ENCODE data around the gene ANKRD33B.
A peak's percentile ranks its signal among the peaks of the same experiment; 100 is the strongest.

ANKRD33B gene

DNA sequence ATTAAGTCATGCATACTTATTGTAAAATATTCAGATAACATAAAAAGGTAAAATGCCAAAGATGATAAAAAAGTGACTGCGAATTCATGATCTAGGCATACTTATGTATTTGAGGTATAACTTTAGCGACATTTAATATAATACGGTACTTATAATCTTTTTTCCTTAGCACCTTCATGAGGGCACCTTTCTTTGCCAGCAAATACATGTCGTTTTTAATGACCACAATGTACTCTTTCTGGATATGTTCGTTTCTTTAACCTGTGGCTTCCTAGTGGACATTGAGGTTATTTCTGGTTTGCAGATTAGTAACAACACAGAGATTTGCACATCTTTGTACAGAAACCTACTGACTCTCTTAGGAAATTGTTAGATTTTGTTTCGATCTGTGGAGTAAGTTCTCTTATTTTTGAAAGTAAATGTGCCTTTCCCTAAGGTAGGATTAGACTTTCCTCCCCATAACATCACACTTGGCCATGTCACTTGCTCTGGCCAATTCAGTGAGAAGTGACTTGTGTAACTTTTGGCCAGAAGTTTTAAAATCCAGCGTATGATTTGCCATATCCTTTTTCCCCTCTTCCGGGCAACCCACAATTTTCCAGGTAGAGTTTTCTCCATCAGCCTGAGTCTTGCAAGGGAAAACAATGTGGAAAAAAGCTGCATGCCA lies 24.4 kb downstream of the ANKRD33B start:
- ChIA-PET POLR2A (no interaction called here), CTCF (interaction anchor here (0.9 to 1.3 kb wide), 4 partner anchors 17 to 39 kb away, joined by 3 to 4 read pairs (median 4); no protein-coding TSS in a partner anchor)
- DNase-seq (ENCODE audit: extremely low spot score), result no peak
- TF ChIP-seq, protein P1, sequence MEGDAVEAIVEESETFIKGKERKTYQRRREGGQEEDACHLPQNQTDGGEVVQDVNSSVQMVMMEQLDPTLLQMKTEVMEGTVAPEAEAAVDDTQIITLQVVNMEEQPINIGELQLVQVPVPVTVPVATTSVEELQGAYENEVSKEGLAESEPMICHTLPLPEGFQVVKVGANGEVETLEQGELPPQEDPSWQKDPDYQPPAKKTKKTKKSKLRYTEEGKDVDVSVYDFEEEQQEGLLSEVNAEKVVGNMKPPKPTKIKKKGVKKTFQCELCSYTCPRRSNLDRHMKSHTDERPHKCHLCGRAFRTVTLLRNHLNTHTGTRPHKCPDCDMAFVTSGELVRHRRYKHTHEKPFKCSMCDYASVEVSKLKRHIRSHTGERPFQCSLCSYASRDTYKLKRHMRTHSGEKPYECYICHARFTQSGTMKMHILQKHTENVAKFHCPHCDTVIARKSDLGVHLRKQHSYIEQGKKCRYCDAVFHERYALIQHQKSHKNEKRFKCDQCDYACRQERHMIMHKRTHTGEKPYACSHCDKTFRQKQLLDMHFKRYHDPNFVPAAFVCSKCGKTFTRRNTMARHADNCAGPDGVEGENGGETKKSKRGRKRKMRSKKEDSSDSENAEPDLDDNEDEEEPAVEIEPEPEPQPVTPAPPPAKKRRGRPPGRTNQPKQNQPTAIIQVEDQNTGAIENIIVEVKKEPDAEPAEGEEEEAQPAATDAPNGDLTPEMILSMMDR (IDR thresholded peaks at IDR 0.05; ENCODE audit: control extremely low read depth, extremely low read depth, low read depth, missing control alignments), result no peak

DNA sequence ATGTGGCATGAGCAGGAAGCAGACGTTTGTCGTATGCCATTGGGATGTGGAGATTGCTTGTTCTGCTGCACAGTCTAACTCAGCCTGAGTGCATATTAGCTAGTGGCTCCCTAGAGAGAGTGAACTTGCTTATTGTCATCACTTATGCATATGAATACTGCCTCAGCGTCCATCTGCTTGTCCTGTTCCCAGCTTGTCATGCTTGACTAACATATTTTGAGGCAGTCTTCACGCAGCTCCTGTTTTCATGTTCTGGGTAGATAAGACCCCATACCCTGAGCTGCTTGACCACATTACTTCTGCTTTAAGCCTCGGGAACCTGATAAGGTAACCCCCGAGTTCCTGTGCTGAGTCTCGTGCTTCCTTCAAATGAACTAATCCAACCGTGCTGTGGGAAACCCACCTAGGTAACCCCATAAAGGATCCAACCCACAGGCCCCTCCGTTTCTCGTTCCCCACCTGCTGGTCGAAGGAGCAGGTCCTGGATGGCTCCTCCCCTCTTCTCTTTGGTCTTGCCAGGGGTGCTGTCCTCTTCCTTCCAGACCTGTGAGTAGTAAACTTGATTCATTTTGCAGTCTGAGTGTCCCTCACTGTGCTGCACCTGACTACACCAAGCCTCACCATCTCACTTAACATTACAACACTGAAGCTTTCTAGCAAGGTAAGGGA lies 25.0 kb downstream of the ANKRD33B start:
- TF ChIP-seq, protein P1 (IDR thresholded peaks at IDR 0.05; ENCODE audit: control extremely low read depth, extremely low read depth, low read depth, missing control alignments), result no peak
- ChIA-PET POLR2A (no interaction called here), CTCF (interaction anchor here (0.7 to 1.2 kb wide), 4 partner anchors 11 to 38 kb away, joined by 3 to 4 read pairs (median 4); no protein-coding TSS in a partner anchor)
- no peak for DNase-seq (ENCODE audit: extremely low spot score)

DNA sequence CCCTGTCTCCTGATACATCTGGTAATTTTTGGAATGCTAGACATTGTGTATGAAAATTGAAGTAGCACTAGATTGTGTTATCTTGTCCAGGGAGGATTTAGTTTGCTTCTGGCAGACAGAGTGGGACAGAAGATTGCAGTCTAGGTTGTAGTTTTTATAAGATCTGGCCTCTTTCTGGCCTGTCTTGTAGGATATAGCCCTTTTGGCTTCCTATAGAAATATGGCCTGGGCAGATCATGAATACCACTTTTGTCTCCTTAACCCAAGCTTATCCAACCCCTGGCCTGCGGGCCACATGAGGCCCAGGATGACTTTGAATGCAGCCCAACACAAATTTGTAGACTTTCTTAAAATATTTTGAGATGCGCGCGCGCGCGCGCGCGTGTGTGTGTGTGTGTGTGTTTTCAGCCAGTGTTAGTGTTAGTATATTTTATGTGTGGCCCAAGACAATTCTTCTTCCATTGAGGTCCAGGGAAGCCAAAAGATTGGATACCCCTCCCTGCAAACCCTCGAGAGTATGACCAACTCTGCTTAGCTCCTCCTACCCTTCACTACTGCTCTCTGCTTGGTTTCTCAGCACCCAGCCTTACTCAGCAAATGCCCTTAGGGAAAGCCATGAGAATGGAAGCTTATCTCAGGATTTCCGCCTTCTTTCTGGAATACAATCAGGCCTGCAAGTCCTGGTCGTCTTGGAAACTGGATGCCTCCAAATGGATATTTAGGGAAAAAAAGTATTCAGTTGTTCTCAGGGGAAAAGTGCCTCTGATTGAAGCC lies 26.5 kb downstream of the ANKRD33B start:
- ChIA-PET POLR2A (interaction anchor here (0.9 kb wide), 1 partner anchor 15 kb away, joined by 3 read pairs; no protein-coding TSS in a partner anchor), CTCF (interaction anchor here (0.7 to 2.4 kb wide), 4 partner anchors 11 to 37 kb away, joined by 3 to 12 read pairs (median 3); no protein-coding TSS in a partner anchor)
- DNase-seq (ENCODE audit: extremely low spot score), result no peak
- TF ChIP-seq, protein P1 (IDR thresholded peaks at IDR 0.05; ENCODE audit: control extremely low read depth, extremely low read depth, low read depth, missing control alignments), result no peak

DNA sequence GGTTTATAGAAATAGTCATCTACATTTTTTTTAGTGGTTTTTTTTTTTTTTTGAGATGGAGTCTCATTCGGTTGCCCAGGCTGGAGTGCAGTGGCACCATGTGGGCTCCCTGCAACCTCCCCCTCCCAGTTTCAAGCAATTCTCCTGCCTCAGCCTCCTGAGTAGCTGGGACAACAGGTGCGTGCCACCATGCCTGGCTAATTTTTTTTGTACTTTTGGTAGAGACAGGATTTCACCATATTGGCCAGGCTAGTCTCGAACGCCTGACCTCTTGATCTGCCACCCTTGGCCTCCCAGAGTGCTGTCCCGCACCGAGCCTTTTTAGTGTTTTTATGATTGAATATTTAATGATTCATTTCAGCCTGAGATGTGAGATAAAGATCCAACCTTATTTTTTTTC lies 27.3 kb downstream of the ANKRD33B start:
- CTCF ChIA-PET, result interaction anchor here (0.9 to 4.0 kb wide), 4 partner anchors 10 to 36 kb away, joined by 3 to 22 read pairs (median 15); no protein-coding TSS in a partner anchor
- TF ChIP-seq, protein P1 (IDR thresholded peaks at IDR 0.05; ENCODE audit: control extremely low read depth, extremely low read depth, low read depth, missing control alignments), result no peak
- POLR2A ChIA-PET, result interaction anchor here (0.9 kb wide), 1 partner anchor 16 kb away, joined by 3 read pairs; no protein-coding TSS in a partner anchor

DNA sequence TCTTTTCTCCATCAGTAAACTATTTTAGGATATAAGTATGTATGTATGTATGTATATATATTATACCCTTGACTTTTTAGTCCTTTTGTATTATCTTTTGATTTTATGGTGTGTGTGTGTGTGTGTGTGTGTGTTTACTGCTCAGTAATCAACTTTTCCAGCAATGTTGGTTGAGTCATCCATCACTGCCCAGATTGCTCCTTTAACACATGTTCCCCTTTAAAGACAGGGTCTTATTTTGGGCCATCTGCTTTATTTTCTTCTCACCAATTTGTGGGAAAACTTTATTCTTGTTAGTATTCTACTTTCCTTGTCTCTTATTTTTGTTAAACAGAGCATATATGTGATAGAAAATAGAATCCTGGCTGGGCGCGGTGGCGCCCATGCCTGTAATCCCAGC lies 28.1 kb downstream of the ANKRD33B start:
- ChIA-PET POLR2A (interaction anchor here (1.5 kb wide), 1 partner anchor 16 kb away, joined by 5 read pairs; no protein-coding TSS in a partner anchor), CTCF (interaction anchor here (1.2 to 4.0 kb wide), 11 partner anchors 9 to 139 kb away, joined by 3 to 32 read pairs (median 8); no protein-coding TSS in a partner anchor)
- DNase-seq (ENCODE audit: extremely low spot score), result no peak
- TF ChIP-seq, protein P1 (IDR thresholded peaks at IDR 0.05; ENCODE audit: control extremely low read depth, extremely low read depth, low read depth, missing control alignments), result no peak

More for the DNA sequence above, 27.3 kb downstream of the ANKRD33B start:
- no peak for DNase-seq (ENCODE audit: extremely low spot score)

DNA sequence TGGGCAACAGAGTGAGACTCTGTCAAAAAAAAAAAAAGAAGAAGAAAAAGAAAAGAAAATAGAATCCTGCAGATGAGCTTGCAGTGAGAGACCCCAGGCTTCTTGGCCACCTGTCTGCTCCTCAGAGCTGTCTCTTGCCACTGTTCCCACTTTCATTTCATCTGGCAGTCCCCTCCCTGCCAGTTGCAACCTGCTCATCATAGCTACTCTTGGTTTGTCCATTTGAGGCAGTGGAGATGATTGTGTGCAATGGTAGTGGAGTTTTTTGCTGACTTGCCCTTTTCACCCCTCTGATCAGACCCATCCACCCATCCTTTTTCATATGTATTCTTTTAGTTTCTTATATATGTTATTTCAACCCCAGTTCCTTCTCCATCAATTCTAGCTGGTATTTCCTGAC lies 28.7 kb downstream of the ANKRD33B start:
- TF ChIP-seq, protein P1 (IDR thresholded peaks at IDR 0.05; ENCODE audit: control extremely low read depth, extremely low read depth, low read depth, missing control alignments), result no peak
- POLR2A ChIA-PET, result interaction anchor here (0.6 to 1.5 kb wide), 6 partner anchors 8 to 328 kb away, joined by 3 to 5 read pairs (median 4); no protein-coding TSS in a partner anchor
- peak; percentile 62 for DNase-seq (ENCODE audit: extremely low spot score)
- CTCF ChIA-PET, result interaction anchor here (1.1 to 4.0 kb wide), 15 partner anchors 9 to 139 kb away, joined by 3 to 32 read pairs (median 6); no protein-coding TSS in a partner anchor
